HepG2 (cell line): ENCODE measurements around the gene ADAMTS4. TPM values are rescaled to one million over a fixed set of nuclear protein-coding genes. Genes with fewer than 3 reads are reported as not detected.

Source experiments
- AHR ChIP-seq: IDR thresholded peaks from 2 replicates; pipeline ENCODE4 v1.6.1; 2018; ENCODE audit warnings: missing genetic modification reagents, missing compliant biosample characterization
- FOXK1 ChIP-seq: sonication (generic); formaldehyde crosslinking; IDR thresholded peaks from 2 replicates; pipeline ENCODE4 v1.4.0; 2020; ENCODE audit warnings: low read depth, missing genetic modification reagents, borderline replicate concordance
- KDM6A ChIP-seq: IDR thresholded peaks from 2 replicates; pipeline ENCODE4 v1.6.1; 2016; ENCODE audit warnings: low read depth
- PAX8 ChIP-seq: sonication (generic); formaldehyde crosslinking; IDR thresholded peaks from 2 replicates; pipeline ENCODE4 v1.8.0; 2022; ENCODE audit warnings: mild to moderate bottlenecking, missing genetic modification reagents, borderline replicate concordance
- SAFB2 ChIP-seq: sonication (generic); formaldehyde crosslinking; IDR thresholded peaks from 2 replicates; pipeline ENCODE4 v1.5.1; 2020; ENCODE audit warnings: missing genetic modification reagents, low read depth, mild to moderate bottlenecking, borderline replicate concordance
- ZNF343 ChIP-seq: sonication (generic); formaldehyde crosslinking; IDR thresholded peaks from 2 replicates; pipeline ENCODE4 v1.4.0; 2020; ENCODE audit warnings: mild to moderate bottlenecking, missing genetic modification reagents
- ZNF670 ChIP-seq: sonication (generic); formaldehyde crosslinking; IDR thresholded peaks from 2 replicates; pipeline ENCODE4 v1.8.0; 2022; ENCODE audit warnings: mild to moderate bottlenecking, missing genetic modification reagents, borderline replicate concordance
- ZNF883 ChIP-seq: sonication (generic); formaldehyde crosslinking; IDR thresholded peaks from 2 replicates; pipeline ENCODE4 v1.5.1; 2020; ENCODE audit warnings: mild to moderate bottlenecking, missing genetic modification reagents; ENCODE audit errors: not compliant biosample characterization
- polyA plus RNA-seq, 8 experiments: library from polyadenylated mRNA; depleted of rRNA in 3 of 8; stranded (reverse) in 7 of 8; unstranded in 1 of 8; fragments of >200 nt; fragmentation: Illumina TruSeq in 4 of 8; extraction: Trizol in 4 of 8; gene quantifications; 2 replicates each; pipeline versions ENCODE4 v1.2.1 to v1.2.3, GENCODE V29; 2011 to 2016; ENCODE audit warnings: low read depth in 4 of 8, missing spikeins in 1 of 8, mixed read lengths in 1 of 8; ENCODE audit not compliant: insufficient read depth in 1 of 8
- total RNA-seq, 5 experiments: library from RNA; depleted of rRNA; stranded (reverse); fragments of >200 nt; fragmentation: Illumina TruSeq; extraction: Trizol; gene quantifications; 2 replicates each; pipeline ENCODE4 v1.2.3, GENCODE V29; 2016; ENCODE audit warnings: low read depth in 1 of 5
- TF ChIP-seq, protein P1 (sequence below): sonication (generic); formaldehyde crosslinking; IDR thresholded peaks from 2 replicates; pipeline ENCODE4 v1.4.0; 2020; ENCODE audit warnings: low read depth, missing genetic modification reagents
- TF ChIP-seq, protein P2 (sequence below): sonication (generic); formaldehyde crosslinking; IDR thresholded peaks from 2 replicates; pipeline ENCODE4 v1.5.1; 2020; ENCODE audit warnings: mild to moderate bottlenecking, missing genetic modification reagents
- TF ChIP-seq, protein P3 (sequence below): sonication (generic); formaldehyde crosslinking; IDR thresholded peaks from 2 replicates; pipeline ENCODE4 v1.4.0; 2020; ENCODE audit warnings: missing genetic modification reagents
- TF ChIP-seq, protein P4 (sequence below): sonication (generic); formaldehyde crosslinking; IDR thresholded peaks from 2 replicates; pipeline ENCODE4 v1.5.0; 2020; ENCODE audit warnings: missing genetic modification reagents
- TF ChIP-seq, protein P5 (sequence below): sonication (generic); formaldehyde crosslinking; IDR thresholded peaks from 2 replicates; pipeline ENCODE4 v1.8.0; 2022; ENCODE audit warnings: mild to moderate bottlenecking, missing genetic modification reagents, moderate library complexity
- TF ChIP-seq, protein P6 (sequence below): sonication (generic); formaldehyde crosslinking; IDR thresholded peaks from 2 replicates; pipeline ENCODE4 v1.5.0; 2020; ENCODE audit warnings: missing genetic modification reagents

Gene ADAMTS4
- total and polyA plus RNA-seq, 2 of the 13 experiments (the other 11 are each of a cell fraction or from before 2014, with no cell fraction given): 0.51 to 1.7 TPM

DNA sequence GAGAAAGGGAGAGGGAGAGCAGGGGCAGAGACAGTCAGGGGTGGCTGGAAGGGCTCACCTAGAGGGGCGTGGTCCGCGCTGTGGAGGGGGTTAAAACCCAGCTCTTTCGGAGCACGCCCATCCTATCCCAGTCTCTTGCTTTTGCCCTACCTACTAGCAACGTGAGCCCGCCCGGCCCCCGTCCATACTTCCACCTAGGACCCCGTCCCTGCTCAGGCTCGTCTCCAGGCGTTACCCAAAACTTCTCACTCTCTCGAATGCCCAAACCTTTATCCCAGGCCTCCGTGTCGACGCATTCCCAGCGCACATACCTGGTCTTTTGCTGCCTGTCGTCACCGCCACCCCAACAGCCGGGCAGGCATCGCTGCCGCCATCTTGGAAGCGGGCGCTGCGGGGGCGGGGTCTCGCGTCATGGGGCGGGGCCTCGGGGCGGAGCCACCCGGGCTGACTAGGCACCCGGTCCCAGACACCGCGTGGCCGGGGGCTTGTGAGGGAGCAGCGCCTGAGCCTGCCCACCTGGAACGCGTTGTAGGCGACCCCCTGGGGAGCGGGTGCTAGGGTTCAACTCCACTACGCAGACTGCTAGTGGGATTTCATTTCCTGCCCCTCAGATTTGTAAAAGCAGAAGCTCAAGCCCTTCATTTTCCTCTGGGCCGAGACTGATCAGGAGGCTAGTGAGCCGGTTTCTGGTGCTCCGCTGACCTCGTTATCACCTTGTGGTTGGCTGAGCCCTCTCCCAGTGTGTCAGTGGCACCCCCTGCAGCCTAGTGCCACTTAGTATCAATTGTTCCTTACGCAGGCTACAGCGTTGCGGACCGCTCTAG lies 21.5 kb downstream of the ADAMTS4 start, which contains the start of gene B4GALT3 (continued):
- TF ChIP-seq, protein P1, sequence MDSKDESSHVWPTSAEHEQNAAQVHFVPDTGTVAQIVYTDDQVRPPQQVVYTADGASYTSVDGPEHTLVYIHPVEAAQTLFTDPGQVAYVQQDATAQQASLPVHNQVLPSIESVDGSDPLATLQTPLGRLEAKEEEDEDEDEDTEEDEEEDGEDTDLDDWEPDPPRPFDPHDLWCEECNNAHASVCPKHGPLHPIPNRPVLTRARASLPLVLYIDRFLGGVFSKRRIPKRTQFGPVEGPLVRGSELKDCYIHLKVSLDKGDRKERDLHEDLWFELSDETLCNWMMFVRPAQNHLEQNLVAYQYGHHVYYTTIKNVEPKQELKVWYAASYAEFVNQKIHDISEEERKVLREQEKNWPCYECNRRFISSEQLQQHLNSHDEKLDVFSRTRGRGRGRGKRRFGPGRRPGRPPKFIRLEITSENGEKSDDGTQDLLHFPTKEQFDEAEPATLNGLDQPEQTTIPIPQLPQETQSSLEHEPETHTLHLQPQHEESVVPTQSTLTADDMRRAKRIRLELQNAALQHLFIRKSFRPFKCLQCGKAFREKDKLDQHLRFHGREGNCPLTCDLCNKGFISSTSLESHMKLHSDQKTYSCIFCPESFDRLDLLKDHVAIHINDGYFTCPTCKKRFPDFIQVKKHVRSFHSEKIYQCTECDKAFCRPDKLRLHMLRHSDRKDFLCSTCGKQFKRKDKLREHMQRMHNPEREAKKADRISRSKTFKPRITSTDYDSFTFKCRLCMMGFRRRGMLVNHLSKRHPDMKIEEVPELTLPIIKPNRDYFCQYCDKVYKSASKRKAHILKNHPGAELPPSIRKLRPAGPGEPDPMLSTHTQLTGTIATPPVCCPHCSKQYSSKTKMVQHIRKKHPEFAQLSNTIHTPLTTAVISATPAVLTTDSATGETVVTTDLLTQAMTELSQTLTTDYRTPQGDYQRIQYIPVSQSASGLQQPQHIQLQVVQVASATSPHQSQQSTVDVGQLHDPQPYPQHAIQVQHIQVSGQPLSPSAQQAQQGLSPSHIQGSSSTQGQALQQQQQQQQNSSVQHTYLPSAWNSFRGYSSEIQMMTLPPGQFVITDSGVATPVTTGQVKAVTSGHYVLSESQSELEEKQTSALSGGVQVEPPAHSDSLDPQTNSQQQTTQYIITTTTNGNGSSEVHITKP (CRISPR knock-in tag): no peak
- TF ChIP-seq ZNF343: peak; percentile 88; the same call in 1 of the 2 replicates
- TF ChIP-seq KDM6A (CRISPR knock-in tag): no peak
- TF ChIP-seq, protein P2, sequence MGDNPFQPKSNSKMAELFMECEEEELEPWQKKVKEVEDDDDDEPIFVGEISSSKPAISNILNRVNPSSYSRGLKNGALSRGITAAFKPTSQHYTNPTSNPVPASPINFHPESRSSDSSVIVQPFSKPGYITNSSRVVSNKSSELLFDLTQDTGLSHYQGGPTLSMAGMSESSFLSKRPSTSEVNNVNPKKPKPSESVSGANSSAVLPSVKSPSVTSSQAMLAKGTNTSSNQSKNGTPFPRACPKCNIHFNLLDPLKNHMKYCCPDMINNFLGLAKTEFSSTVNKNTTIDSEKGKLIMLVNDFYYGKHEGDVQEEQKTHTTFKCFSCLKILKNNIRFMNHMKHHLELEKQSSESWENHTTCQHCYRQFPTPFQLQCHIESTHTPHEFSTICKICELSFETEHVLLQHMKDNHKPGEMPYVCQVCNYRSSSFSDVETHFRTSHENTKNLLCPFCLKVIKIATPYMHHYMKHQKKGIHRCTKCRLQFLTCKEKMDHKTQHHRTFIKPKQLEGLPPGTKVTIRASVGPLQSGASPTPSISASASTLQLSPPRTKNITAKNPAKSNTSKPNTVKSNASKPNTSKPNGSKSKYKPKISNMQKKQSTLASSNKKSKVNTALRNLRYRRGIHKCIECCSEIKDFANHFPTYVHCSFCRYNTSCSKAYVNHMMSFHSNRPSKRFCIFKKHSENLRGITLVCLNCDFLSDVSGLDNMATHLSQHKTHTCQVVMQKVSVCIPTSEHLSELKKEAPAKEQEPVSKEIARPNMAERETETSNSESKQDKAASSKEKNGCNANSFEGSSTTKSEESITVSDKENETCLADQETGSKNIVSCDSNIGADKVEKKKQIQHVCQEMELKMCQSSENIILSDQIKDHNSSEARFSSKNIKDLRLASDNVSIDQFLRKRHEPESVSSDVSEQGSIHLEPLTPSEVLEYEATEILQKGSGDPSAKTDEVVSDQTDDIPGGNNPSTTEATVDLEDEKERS (CRISPR knock-in tag): peak; percentile 41; the same call in 1 of the 2 replicates
- peak; percentile 86 for TF ChIP-seq SAFB2 (CRISPR knock-in tag)
- peak; percentile 81 for TF ChIP-seq AHR (CRISPR knock-in tag)
- peak; percentile 85 for TF ChIP-seq ZNF883 (CRISPR knock-in tag)
- TF ChIP-seq PAX8 (CRISPR knock-in tag): peak; percentile 91; the same call in 1 of the 2 replicates
- TF ChIP-seq ZNF670 (CRISPR knock-in tag): peak; percentile 86
- TF ChIP-seq FOXK1 (CRISPR knock-in tag): peak; percentile 23; the same call in 1 of the 2 replicates
- TF ChIP-seq, protein P3, sequence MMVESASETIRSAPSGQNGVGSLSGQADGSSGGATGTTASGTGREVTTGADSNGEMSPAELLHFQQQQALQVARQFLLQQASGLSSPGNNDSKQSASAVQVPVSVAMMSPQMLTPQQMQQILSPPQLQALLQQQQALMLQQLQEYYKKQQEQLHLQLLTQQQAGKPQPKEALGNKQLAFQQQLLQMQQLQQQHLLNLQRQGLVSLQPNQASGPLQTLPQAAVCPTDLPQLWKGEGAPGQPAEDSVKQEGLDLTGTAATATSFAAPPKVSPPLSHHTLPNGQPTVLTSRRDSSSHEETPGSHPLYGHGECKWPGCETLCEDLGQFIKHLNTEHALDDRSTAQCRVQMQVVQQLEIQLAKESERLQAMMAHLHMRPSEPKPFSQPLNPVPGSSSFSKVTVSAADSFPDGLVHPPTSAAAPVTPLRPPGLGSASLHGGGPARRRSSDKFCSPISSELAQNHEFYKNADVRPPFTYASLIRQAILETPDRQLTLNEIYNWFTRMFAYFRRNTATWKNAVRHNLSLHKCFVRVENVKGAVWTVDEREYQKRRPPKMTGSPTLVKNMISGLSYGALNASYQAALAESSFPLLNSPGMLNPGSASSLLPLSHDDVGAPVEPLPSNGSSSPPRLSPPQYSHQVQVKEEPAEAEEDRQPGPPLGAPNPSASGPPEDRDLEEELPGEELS (CRISPR knock-in tag): no peak
- TF ChIP-seq, protein P4, sequence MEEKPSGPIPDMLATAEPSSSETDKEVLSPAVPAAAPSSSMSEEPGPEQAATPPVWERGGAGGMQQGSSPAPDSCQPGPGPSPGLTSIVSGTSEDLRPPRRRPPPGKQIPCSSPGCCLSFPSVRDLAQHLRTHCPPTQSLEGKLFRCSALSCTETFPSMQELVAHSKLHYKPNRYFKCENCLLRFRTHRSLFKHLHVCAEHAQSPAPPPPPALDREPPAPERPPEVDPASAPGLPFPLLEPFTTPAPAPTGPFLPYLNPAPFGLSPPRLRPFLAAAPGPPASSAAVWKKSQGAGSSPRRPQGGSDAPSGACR (CRISPR knock-in tag): 0 out of 2 replicates have a peak, but pooled peaks have one; percentile 54
- TF ChIP-seq, protein P5, sequence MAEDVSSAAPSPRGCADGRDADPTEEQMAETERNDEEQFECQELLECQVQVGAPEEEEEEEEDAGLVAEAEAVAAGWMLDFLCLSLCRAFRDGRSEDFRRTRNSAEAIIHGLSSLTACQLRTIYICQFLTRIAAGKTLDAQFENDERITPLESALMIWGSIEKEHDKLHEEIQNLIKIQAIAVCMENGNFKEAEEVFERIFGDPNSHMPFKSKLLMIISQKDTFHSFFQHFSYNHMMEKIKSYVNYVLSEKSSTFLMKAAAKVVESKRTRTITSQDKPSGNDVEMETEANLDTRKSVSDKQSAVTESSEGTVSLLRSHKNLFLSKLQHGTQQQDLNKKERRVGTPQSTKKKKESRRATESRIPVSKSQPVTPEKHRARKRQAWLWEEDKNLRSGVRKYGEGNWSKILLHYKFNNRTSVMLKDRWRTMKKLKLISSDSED: no peak
- TF ChIP-seq, protein P6, sequence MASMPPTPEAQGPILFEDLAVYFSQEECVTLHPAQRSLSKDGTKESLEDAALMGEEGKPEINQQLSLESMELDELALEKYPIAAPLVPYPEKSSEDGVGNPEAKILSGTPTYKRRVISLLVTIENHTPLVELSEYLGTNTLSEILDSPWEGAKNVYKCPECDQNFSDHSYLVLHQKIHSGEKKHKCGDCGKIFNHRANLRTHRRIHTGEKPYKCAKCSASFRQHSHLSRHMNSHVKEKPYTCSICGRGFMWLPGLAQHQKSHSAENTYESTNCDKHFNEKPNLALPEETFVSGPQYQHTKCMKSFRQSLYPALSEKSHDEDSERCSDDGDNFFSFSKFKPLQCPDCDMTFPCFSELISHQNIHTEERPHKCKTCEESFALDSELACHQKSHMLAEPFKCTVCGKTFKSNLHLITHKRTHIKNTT: no peak
